Esophagus squamous epithelium (tissue), 5 donors: ENCODE results near the gene SMPDL3A. TPM values are rescaled to one million over a fixed set of nuclear protein-coding genes. Genes with fewer than 3 reads are reported as not detected.

Experiments
- DNase-seq: peaks from one replicate; lab custom pipeline; 2025; lab: John Stamatoyannopoulos, UW
- H3K27ac ChIP-seq, 4 donors: fragments of 200-600 bp; sonication (generic); one replicate each; pipeline ENCODE4 v1.5.1; 2016 to 2019; ENCODE audit warnings: mild to moderate bottlenecking in 1 of 4
- H3K27me3 ChIP-seq, 4 donors: fragments of 200-600 bp; sonication (generic); 1 replicate in 3 of 4; 2 replicates in 1 of 4; pipeline versions ENCODE4 v1.5.1 to v1.6.0; 2017 to 2021; ENCODE audit warnings: antibody characterized with exemption in 1 of 4
- H3K36me3 ChIP-seq, 3 donors: fragments of 200-600 bp; sonication (generic); one replicate each; pipeline ENCODE4 v1.5.1; 2016 to 2019
- H3K4me1 ChIP-seq, 3 donors: fragments of 200-600 bp; sonication (generic); one replicate each; pipeline ENCODE4 v1.5.1; 2017 to 2019
- H3K4me3 ChIP-seq, 4 donors: fragments of 200-600 bp; sonication (generic); 1 replicate in 3 of 4; 2 replicates in 1 of 4; pipeline ENCODE4 v1.5.1; 2016 to 2019; ENCODE audit warnings: mild to moderate bottlenecking in 2 of 4, moderate library complexity in 1 of 4
- H3K9me3 ChIP-seq, 3 donors: fragments of 200-600 bp; sonication (generic); one replicate each; pipeline ENCODE4 v1.5.1; 2016 to 2019
- CTCF ChIP-seq, 6 experiments: fragments of 450-650 bp in 4 of 6; fragments of 200-600 bp in 2 of 6; sonication (generic) in 2 of 6; IDR thresholded peaks; one replicate each; pipeline ENCODE4 v1.5.1; 2016 to 2019; ENCODE audit warnings: antibody characterized with exemption in 6 of 6, mild to moderate bottlenecking in 4 of 6, moderate library complexity in 4 of 6
- POLR2A ChIP-seq, 4 donors: fragments of 450-650 bp; IDR thresholded peaks; one replicate each; pipeline ENCODE4 v1.6.1; 2017; ENCODE audit warnings: antibody characterized with exemption in 4 of 4, mild to moderate bottlenecking in 4 of 4, moderate library complexity in 3 of 4
- WGBS, 2 donors: methylation state at CpG; one replicate each; pipeline ENCODE4 v1.1.5; 2018; 5-methylcytosine and 5-hydroxymethylcytosine counted together
- intact Hi-C: fragments of 100-400 bp; cut with DNase I; formaldehyde crosslinking; loops from one replicate; pipeline ENCODE4 v1.15.0; 2022
- total RNA-seq, 4 donors: library from RNA; depleted of rRNA; stranded (reverse); fragments of >200 nt; gene quantifications; one replicate each; pipeline ENCODE4 v1.1.0, GENCODE V29; 2016
- donor health status: DM: yes; HTN: yes; CAD: no.

The SMPDL3A gene
- total RNA-seq, 4 donors from 2014 or later = 15.4 to 21.7 (median 16.6) TPM

GRCh38 chr6:122783401-122783800 lies 5.7 kb upstream of the SMPDL3A start:
- 77 to 82% methylated on average over 4 of the region's 4 CpGs for WGBS, 2 donors
- H3K36me3 ChIP-seq = no peaks in the 10 kb centered on the region
- H3K4me1 ChIP-seq = peaks cover 2 to 4% (median 3%) of the 10 kb centered on the region in 3 donors
- intact Hi-C loops = no loop called here
- no peaks in the 10 kb centered on the region for H3K9me3 ChIP-seq
- no peak overlapping the region for H3K4me3 ChIP-seq
- no peak for TF ChIP-seq POLR2A (IDR thresholded peaks at IDR 0.05)
- no peak for TF ChIP-seq CTCF (IDR thresholded peaks at IDR 0.05)
- H3K27me3 ChIP-seq = peaks cover 0 to 7% (median 0%) of the 10 kb centered on the region in 4 donors
- no peak overlapping the region for H3K27ac ChIP-seq
- no peak for DNase-seq

- no peak overlapping the region for H3K27ac ChIP-seq
- H3K4me3 ChIP-seq = no peak overlapping the region
- TF ChIP-seq CTCF (IDR thresholded peaks at IDR 0.05) (no peak), POLR2A (IDR thresholded peaks at IDR 0.05) (no peak)
- DNase-seq = no peak
- no peaks in the 10 kb centered on the region for H3K9me3 ChIP-seq
- H3K4me1 ChIP-seq = peaks cover 8 to 22% (median 9%) of the 10 kb centered on the region in 3 donors
- WGBS, 2 donors = 88 to 94% methylated on average over 1 of the region's 1 CpG
- intact Hi-C loops = no loop called here
- no peaks in the 10 kb centered on the region for H3K36me3 ChIP-seq
- H3K27me3 ChIP-seq = no peaks in the 10 kb centered on the region
Observed at GRCh38 chr6:122785891-122786290, 3.2 kb upstream of the SMPDL3A start.

- peaks cover 8 to 40% (median 9%) of the 10 kb centered on the region in 3 donors for H3K4me1 ChIP-seq
- no peak for TF ChIP-seq POLR2A (IDR thresholded peaks at IDR 0.05)
- no peak for TF ChIP-seq CTCF (IDR thresholded peaks at IDR 0.05)
- intact Hi-C loops = no loop called here
- no peaks in the 10 kb centered on the region for H3K36me3 ChIP-seq
- WGBS, 2 donors = 87% methylated on average over 4 of the region's 4 CpGs
- H3K27me3 ChIP-seq = no peaks in the 10 kb centered on the region
- no peak for DNase-seq
- H3K9me3 ChIP-seq = no peaks in the 10 kb centered on the region
- H3K27ac ChIP-seq = no peak overlapping the region
- no peak overlapping the region for H3K4me3 ChIP-seq
Observed at GRCh38 chr6:122787721-122788120, 1.3 kb upstream of the SMPDL3A start.

- peaks cover 8 to 41% (median 9%) of the 10 kb centered on the region in 3 donors for H3K4me1 ChIP-seq
- 55 to 59% methylated on average over 6 of the region's 6 CpGs for WGBS, 2 donors
- H3K4me3 ChIP-seq = peak overlapping the region in 3 of 4 donors; percentile 70 to 88 (median 87)
- H3K27me3 ChIP-seq = no peaks in the 10 kb centered on the region
- no peak for TF ChIP-seq POLR2A (IDR thresholded peaks at IDR 0.05)
- TF ChIP-seq CTCF (IDR thresholded peaks at IDR 0.05) = no peak
- DNase-seq = no peak
- intact Hi-C loops = no loop called here
- H3K27ac ChIP-seq = peak overlapping the region; percentile 94 to 97 (median 95)
- no peaks in the 10 kb centered on the region for H3K36me3 ChIP-seq
- no peaks in the 10 kb centered on the region for H3K9me3 ChIP-seq
Observed at GRCh38 chr6:122788208-122788607, 850 bp upstream of the SMPDL3A start.

GRCh38 chr6:122788663-122789181 lies 336 bp upstream of the SMPDL3A start:
- TF ChIP-seq POLR2A (IDR thresholded peaks at IDR 0.05) (no peak), CTCF (IDR thresholded peaks at IDR 0.05) (no peak)
- peak overlapping the region; percentile 94 to 97 (median 95) for H3K27ac ChIP-seq
- WGBS, 2 donors = 24 to 25% methylated on average over 6 to 7 of the region's 10 CpGs
- intact Hi-C loops = no loop called here
- H3K4me3 ChIP-seq = peak overlapping the region; percentile 70 to 88 (median 86)
- H3K27me3 ChIP-seq = no peaks in the 10 kb centered on the region
- peaks cover 8 to 41% (median 9%) of the 10 kb centered on the region in 3 donors for H3K4me1 ChIP-seq
- no peak for DNase-seq
- H3K9me3 ChIP-seq = no peaks in the 10 kb centered on the region
- H3K36me3 ChIP-seq = no peaks in the 10 kb centered on the region
